Measurements from ENCODE around the gene MRPL40.

MRPL40 gene

DNA sequence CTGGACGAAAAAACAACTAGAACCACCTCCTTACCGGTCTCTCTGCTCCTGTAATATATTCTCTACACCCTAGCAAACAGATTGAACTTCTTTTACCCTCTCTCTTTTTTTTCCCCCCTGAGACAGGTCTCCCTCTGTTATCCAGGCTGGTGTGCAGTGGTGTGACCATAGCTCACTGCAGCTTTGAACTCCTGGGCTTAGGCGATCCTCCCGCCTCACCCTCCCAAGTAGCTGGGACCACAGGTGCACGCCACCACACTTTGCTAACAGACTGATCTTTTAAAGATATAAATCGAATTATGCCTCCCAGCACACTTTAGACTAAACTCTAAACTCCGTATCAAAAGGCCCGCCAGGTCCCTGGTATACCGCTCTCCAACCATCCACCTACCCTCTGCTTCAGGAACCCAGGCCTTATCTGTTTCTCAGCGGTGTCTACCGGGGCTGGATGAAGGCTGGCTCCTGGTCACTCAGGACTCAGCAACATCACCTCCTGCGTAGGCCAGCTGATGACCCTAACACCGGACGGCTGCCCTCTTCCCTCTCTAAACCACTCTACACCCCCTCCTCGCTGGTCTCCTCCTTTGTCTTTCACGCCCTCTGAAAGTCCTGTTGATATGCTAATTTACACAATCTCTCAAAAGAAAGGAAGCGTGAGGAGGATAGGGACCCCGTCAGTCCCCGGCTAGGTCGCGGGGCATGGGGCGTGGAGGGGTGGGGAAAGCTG lies 14.4 kb downstream of the MRPL40 start:
- no peak for DNase-seq (ENCODE audit: low read depth)
- TF ChIP-seq MAX (IDR thresholded peaks at IDR 0.05; ENCODE audit: low read depth, low read length) (no peak), MYC (IDR thresholded peaks at IDR 0.05; ENCODE audit: low read depth, low read length) (no peak), CTCF (IDR thresholded peaks at IDR 0.05; ENCODE audit: low read depth, low read length) (no peak)
- H3K4me3 ChIP-seq (ENCODE audit: low read depth, low read length), result peak overlapping the region; percentile 88

DNA sequence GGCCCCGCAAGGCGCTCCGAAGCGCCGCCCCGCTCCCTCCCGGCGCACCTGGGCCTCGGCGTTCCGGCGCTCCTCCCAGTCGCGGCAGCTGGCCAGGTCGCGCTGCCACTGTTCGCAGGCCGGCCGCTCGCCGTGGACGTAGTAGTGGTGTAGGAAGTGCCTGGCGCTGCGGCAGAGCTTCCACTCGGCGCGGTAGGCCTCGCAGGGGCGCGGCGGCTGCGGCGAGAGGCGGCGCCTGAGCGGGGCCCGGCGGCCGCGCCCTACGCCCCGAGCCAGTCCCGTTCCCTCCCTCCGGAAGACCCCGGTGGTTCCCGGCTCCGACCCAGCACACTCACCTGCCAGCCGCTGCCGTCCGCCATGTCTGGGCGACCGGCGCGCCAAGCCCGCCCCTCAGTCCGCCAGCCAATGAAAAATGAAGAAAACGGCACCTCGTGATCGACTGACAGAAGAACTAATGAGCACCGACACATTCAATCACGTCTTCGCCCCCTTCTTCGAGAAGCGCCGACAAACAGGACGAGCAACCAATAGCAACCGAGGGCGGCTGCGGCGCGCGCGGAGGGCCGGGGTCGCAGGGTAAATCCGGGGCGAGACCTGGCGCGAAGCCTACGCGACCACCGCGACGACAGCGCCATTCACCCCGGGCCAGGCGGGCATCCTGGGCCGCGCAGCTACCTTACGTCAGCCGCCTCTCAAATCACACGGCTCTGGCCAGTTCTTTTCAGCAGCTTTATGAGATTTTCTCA lies 15.2 kb downstream of the MRPL40 start, which contains the start of gene C22orf39:
C22orf39 (minus strand) TSS at position 382 of the 746 bp plus-strand sequence; CDS start at position 359, 23 bp downstream.
- no peak for TF ChIP-seq CTCF (IDR thresholded peaks at IDR 0.05; ENCODE audit: low read depth, low read length)
- peak; percentile 48; the same call in 1 of the 2 replicates for TF ChIP-seq MYC (IDR thresholded peaks at IDR 0.05; ENCODE audit: low read depth, low read length)
- peak; percentile 64 for TF ChIP-seq MAX (IDR thresholded peaks at IDR 0.05; ENCODE audit: low read depth, low read length)
- peak; percentile 72 for TF ChIP-seq POLR2A (IDR thresholded peaks at IDR 0.05; ENCODE audit: extremely low read depth, insufficient read length)
- H3K4me3 ChIP-seq (ENCODE audit: low read depth, low read length), result peak within 1 kb of the TSS; percentile 88

GRCh38 chr22:19448076-19448607 lies 15.8 kb downstream of the MRPL40 start:
- peak; percentile 70 for DNase-seq (ENCODE audit: low read depth)
- peak overlapping the region; percentile 88 for H3K4me3 ChIP-seq (ENCODE audit: low read depth, low read length)

More for the DNA sequence above, 15.2 kb downstream of the MRPL40 start, which contains the start of gene C22orf39:
- DNase-seq (ENCODE audit: low read depth), result peak; percentile 92

DNA sequence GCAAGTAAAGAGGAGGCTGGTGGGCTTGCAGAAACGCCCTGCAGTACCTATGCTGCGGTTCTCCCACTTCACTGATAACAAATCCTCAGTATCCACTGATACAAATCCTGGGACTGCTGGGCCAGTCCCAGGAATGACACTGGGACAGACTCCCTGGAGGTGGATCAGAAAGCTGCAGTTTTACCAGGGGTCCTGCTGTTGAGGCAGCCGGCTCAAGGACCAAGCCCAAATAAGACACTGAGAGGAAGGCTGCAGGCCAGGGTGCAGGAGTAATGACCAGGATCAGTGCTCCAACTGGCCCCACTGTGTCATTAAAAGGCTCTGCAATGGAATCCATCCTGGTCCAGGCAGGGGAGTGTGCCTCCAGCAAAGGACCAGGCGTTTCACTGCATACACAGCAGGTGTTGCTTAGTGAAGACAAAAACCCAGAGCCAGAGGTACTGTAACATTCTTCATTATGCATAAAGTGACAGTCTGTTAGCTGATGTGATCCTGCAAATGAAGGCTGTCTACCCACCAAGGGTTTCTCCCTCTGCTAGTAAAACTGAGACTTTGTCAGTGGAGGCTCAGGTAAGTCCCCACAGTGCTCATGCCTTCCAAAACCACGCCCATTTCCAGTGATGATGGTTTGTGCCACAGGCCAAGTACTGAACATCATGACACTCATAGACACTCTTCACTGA lies 16.5 kb downstream of the MRPL40 start:
- H3K4me3 ChIP-seq (ENCODE audit: low read depth, low read length), result peak overlapping the region; percentile 88
- DNase-seq (ENCODE audit: low read depth), result no peak
- TF ChIP-seq POLR2A (IDR thresholded peaks at IDR 0.05; ENCODE audit: extremely low read depth, insufficient read length) (no peak), MYC (IDR thresholded peaks at IDR 0.05; ENCODE audit: low read depth, low read length) (no peak)

More at GRCh38 chr22:19448076-19448607, 15.8 kb downstream of the MRPL40 start:
- TF ChIP-seq MYC (IDR thresholded peaks at IDR 0.05; ENCODE audit: low read depth, low read length) (no peak), POLR2A (IDR thresholded peaks at IDR 0.05; ENCODE audit: extremely low read depth, insufficient read length) (no peak), MAX (IDR thresholded peaks at IDR 0.05; ENCODE audit: low read depth, low read length) (no peak), CTCF (IDR thresholded peaks at IDR 0.05; ENCODE audit: low read depth, low read length) (no peak)

DNA sequence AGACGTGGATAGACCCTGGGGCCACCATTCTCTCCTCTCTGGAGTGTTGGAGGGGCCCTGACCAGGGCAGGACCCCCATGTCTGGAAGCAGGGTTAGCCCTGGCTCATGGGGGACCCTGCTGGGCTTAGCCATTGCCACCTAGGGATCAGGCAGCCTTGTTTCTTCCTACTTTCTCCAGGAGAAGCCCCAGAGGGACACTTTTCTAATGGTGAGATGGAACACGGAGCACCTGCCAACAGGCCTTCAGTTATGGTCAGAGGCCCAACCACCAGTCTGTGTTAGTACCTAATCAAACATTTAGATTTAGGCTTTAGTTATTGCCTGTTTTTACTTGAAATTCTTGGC lies 17.1 kb downstream of the MRPL40 start:
- no peak for TF ChIP-seq MYC (IDR thresholded peaks at IDR 0.05; ENCODE audit: low read depth, low read length)
- no peak for TF ChIP-seq CTCF (IDR thresholded peaks at IDR 0.05; ENCODE audit: low read depth, low read length)
- no peak for TF ChIP-seq MAX (IDR thresholded peaks at IDR 0.05; ENCODE audit: low read depth, low read length)
- TF ChIP-seq POLR2A (IDR thresholded peaks at IDR 0.05; ENCODE audit: extremely low read depth, insufficient read length), result no peak
- no peak overlapping the region for H3K4me3 ChIP-seq (ENCODE audit: low read depth, low read length)
- DNase-seq (ENCODE audit: low read depth), result no peak
